Activated naive CD8-positive, alpha-beta T cell treated with anti-CD3 and anti-CD28 coated beads, Interleukin-2, amount 50 U/mL, for 24 hours (primary cell): ENCODE measurements around the gene INMT.
A peak's percentile ranks its signal among the peaks of the same experiment; 100 is the strongest.
"Not testable (repeated sequence)": the region's sequence is repeated elsewhere in the genome, so short reads cannot be mapped to it uniquely, and the experiment has no call there.

Experiments used
- ATAC-seq: fragments of 150-1000 bp; cut with Tn5 transposase; one replicate; pipeline ENCODE4 v1.10.0; 2021
- DNase-seq: peaks from one replicate; pipeline ENCODE4 v3.0.0; 2021
- H3K27ac Mint-ChIP-seq: one replicate; pipeline ENCODE4 v1.8.0; 2021; ENCODE audit warnings: mild to moderate bottlenecking, mixed read lengths
- H3K27me3 Mint-ChIP-seq: one replicate; pipeline ENCODE4 v1.8.0; 2021; ENCODE audit warnings: mixed read lengths
- H3K36me3 Mint-ChIP-seq: one replicate; pipeline ENCODE4 v1.8.0; 2021; ENCODE audit warnings: low read depth, mixed read lengths
- H3K4me1 Mint-ChIP-seq: one replicate; pipeline ENCODE4 v1.8.0; 2021; ENCODE audit warnings: mixed read lengths
- H3K4me3 Mint-ChIP-seq: one replicate; pipeline ENCODE4 v1.8.0; 2021; ENCODE audit warnings: mild to moderate bottlenecking, moderate library complexity, mixed read lengths
- H3K9me3 Mint-ChIP-seq: one replicate; pipeline ENCODE4 v1.8.0; 2021; ENCODE audit warnings: mixed read lengths

The INMT gene

GRCh38 chr7:30719434-30719833 is 32.5 kb upstream of the INMT start:
- not testable (repeated sequence) for ATAC-seq

GRCh38 chr7:30721211-30721610 is 30.7 kb upstream of the INMT start:
- H3K36me3 Mint-ChIP-seq, result peaks cover 21% of the 10 kb centered on the region
- H3K27me3 Mint-ChIP-seq, result no peaks in the 10 kb centered on the region
- peaks cover 9% of the 10 kb centered on the region for H3K4me1 Mint-ChIP-seq
- H3K9me3 Mint-ChIP-seq, result peaks cover 29% of the 10 kb centered on the region
- DNase-seq (no peak), ATAC-seq (no peak)
- H3K4me3 Mint-ChIP-seq, result no peak overlapping the region
- H3K27ac Mint-ChIP-seq, result no peak overlapping the region

More at GRCh38 chr7:30719434-30719833, 32.5 kb upstream of the INMT start:
- DNase-seq, H3K27ac Mint-ChIP-seq, H3K4me3 Mint-ChIP-seq, H3K27me3 Mint-ChIP-seq, H3K4me1 Mint-ChIP-seq: not testable (repeated sequence)
- Mint-ChIP-seq H3K9me3 (peaks cover 29% of the 10 kb centered on the region), H3K36me3 (peaks cover 21% of the 10 kb centered on the region)

- Mint-ChIP-seq H3K27me3 (no peaks in the 10 kb centered on the region), H3K4me1 (peaks cover 19% of the 10 kb centered on the region), H3K4me3 (no peak overlapping the region), H3K9me3 (peaks cover 25% of the 10 kb centered on the region), H3K36me3 (peaks cover 18% of the 10 kb centered on the region), H3K27ac (no peak overlapping the region)
- DNase-seq (no peak), ATAC-seq (no peak)
Measured at GRCh38 chr7:30722187-30722586, 29.7 kb upstream of the INMT start.

GRCh38 chr7:30722671-30723070 is 29.3 kb upstream of the INMT start:
- ATAC-seq (no peak), DNase-seq (no peak)
- Mint-ChIP-seq H3K4me3 (no peak overlapping the region), H3K27me3 (no peaks in the 10 kb centered on the region), H3K4me1 (peaks cover 23% of the 10 kb centered on the region), H3K9me3 (peaks cover 23% of the 10 kb centered on the region), H3K27ac (no peak overlapping the region), H3K36me3 (peaks cover 15% of the 10 kb centered on the region)

- Mint-ChIP-seq H3K4me1 (peaks cover 34% of the 10 kb centered on the region), H3K27me3 (no peaks in the 10 kb centered on the region), H3K27ac (no peak overlapping the region), H3K9me3 (peaks cover 13% of the 10 kb centered on the region), H3K36me3 (peaks cover 4% of the 10 kb centered on the region), H3K4me3 (no peak overlapping the region)
- no peak for DNase-seq
- no peak for ATAC-seq
Measured at GRCh38 chr7:30723776-30724175, 28.2 kb upstream of the INMT start.

GRCh38 chr7:30726296-30727006 is 25.5 kb upstream of the INMT start:
- Mint-ChIP-seq H3K4me1 (peaks cover 37% of the 10 kb centered on the region), H3K36me3 (no peaks in the 10 kb centered on the region), H3K27ac (peak overlapping the region; percentile 86), H3K27me3 (no peaks in the 10 kb centered on the region), H3K9me3 (no peaks in the 10 kb centered on the region), H3K4me3 (peak overlapping the region; percentile 66)
- ATAC-seq (peak; percentile 7), DNase-seq (peak; percentile 29)

GRCh38 chr7:30727061-30727945 is 24.6 kb upstream of the INMT start:
- Mint-ChIP-seq H3K27ac (peak overlapping the region; percentile 86), H3K9me3 (no peaks in the 10 kb centered on the region), H3K27me3 (no peaks in the 10 kb centered on the region), H3K36me3 (no peaks in the 10 kb centered on the region), H3K4me3 (peak overlapping the region; percentile 66), H3K4me1 (peaks cover 37% of the 10 kb centered on the region)
- ATAC-seq (peak; percentile 82), DNase-seq (peak; percentile 28)

- ATAC-seq (no peak), DNase-seq (no peak)
- Mint-ChIP-seq H3K4me3 (no peak overlapping the region), H3K36me3 (no peaks in the 10 kb centered on the region), H3K27me3 (no peaks in the 10 kb centered on the region), H3K9me3 (no peaks in the 10 kb centered on the region), H3K27ac (no peak overlapping the region), H3K4me1 (peaks cover 37% of the 10 kb centered on the region)
Measured at GRCh38 chr7:30728591-30729100, 23.3 kb upstream of the INMT start.

GRCh38 chr7:30729642-30730041 is 22.3 kb upstream of the INMT start:
- DNase-seq, result no peak
- ATAC-seq, result no peak
- peaks cover 37% of the 10 kb centered on the region for H3K4me1 Mint-ChIP-seq
- peak overlapping the region; percentile 15 for H3K27ac Mint-ChIP-seq
- no peak overlapping the region for H3K4me3 Mint-ChIP-seq
- no peaks in the 10 kb centered on the region for H3K9me3 Mint-ChIP-seq
- H3K27me3 Mint-ChIP-seq, result no peaks in the 10 kb centered on the region
- H3K36me3 Mint-ChIP-seq, result no peaks in the 10 kb centered on the region

- H3K27ac Mint-ChIP-seq, result peak overlapping the region; percentile 15
- no peaks in the 10 kb centered on the region for H3K36me3 Mint-ChIP-seq
- peaks cover 37% of the 10 kb centered on the region for H3K4me1 Mint-ChIP-seq
- no peak overlapping the region for H3K4me3 Mint-ChIP-seq
- H3K27me3 Mint-ChIP-seq, result no peaks in the 10 kb centered on the region
- H3K9me3 Mint-ChIP-seq, result no peaks in the 10 kb centered on the region
- DNase-seq (no peak), ATAC-seq (no peak)
Measured at GRCh38 chr7:30730097-30730496, 21.8 kb upstream of the INMT start.

- DNase-seq (no peak), ATAC-seq (no peak)
- H3K36me3 Mint-ChIP-seq, result no peaks in the 10 kb centered on the region
- H3K27ac Mint-ChIP-seq, result no peak overlapping the region
- H3K4me1 Mint-ChIP-seq, result peaks cover 30% of the 10 kb centered on the region
- H3K9me3 Mint-ChIP-seq, result no peaks in the 10 kb centered on the region
- no peaks in the 10 kb centered on the region for H3K27me3 Mint-ChIP-seq
- H3K4me3 Mint-ChIP-seq, result no peak overlapping the region
Measured at GRCh38 chr7:30730996-30731395, 20.9 kb upstream of the INMT start.

- ATAC-seq, result no peak
- Mint-ChIP-seq H3K4me3 (no peak overlapping the region), H3K4me1 (peaks cover 24% of the 10 kb centered on the region), H3K27ac (no peak overlapping the region), H3K9me3 (no peaks in the 10 kb centered on the region), H3K27me3 (no peaks in the 10 kb centered on the region), H3K36me3 (no peaks in the 10 kb centered on the region)
- no peak for DNase-seq
Measured at GRCh38 chr7:30731581-30731980, 20.4 kb upstream of the INMT start.

- no peak for ATAC-seq
- Mint-ChIP-seq H3K27ac (no peak overlapping the region), H3K27me3 (no peaks in the 10 kb centered on the region), H3K4me1 (peaks cover 19% of the 10 kb centered on the region), H3K4me3 (no peak overlapping the region), H3K36me3 (no peaks in the 10 kb centered on the region), H3K9me3 (no peaks in the 10 kb centered on the region)
- no peak for DNase-seq
Measured at GRCh38 chr7:30732606-30733005, 19.3 kb upstream of the INMT start.

- no peak for ATAC-seq
- no peak overlapping the region for H3K4me3 Mint-ChIP-seq
- no peak overlapping the region for H3K27ac Mint-ChIP-seq
- no peaks in the 10 kb centered on the region for H3K36me3 Mint-ChIP-seq
- DNase-seq, result no peak
- no peaks in the 10 kb centered on the region for H3K9me3 Mint-ChIP-seq
- H3K4me1 Mint-ChIP-seq, result peaks cover 19% of the 10 kb centered on the region
- no peaks in the 10 kb centered on the region for H3K27me3 Mint-ChIP-seq
Measured at GRCh38 chr7:30733216-30733615, 18.7 kb upstream of the INMT start.

GRCh38 chr7:30733691-30734090 is 18.2 kb upstream of the INMT start:
- no peak for ATAC-seq
- Mint-ChIP-seq H3K4me1 (peaks cover 19% of the 10 kb centered on the region), H3K4me3 (no peak overlapping the region), H3K9me3 (no peaks in the 10 kb centered on the region), H3K27ac (no peak overlapping the region), H3K36me3 (no peaks in the 10 kb centered on the region), H3K27me3 (no peaks in the 10 kb centered on the region)
- no peak for DNase-seq
